GM19240 (cell line): ENCODE measurements around the gene CCNJ.
"Not testable (repeated sequence)": the region's sequence is repeated elsewhere in the genome, so short reads cannot be mapped to it uniquely, and the experiment has no call there.

Source experiments
- DNase-seq: peaks from one replicate; pipeline ENCODE4 v3.0.0; 2011; ENCODE audit warnings: low spot score; ENCODE audit not compliant: insufficient read length

CCNJ gene, protein sequence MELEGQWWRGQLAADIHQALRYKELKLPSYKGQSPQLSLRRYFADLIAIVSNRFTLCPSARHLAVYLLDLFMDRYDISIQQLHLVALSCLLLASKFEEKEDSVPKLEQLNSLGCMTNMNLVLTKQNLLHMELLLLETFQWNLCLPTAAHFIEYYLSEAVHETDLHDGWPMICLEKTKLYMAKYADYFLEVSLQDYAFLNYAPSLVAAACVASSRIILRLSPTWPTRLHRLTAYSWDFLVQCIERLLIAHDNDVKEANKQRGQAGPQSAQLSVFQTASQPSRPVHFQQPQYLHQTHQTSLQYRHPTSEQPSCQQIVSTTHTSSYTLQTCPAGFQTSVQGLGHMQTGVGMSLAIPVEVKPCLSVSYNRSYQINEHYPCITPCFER

GRCh38 chr10:96043033-96043892 is at the start of gene CCNJ:
Gene CCNJ (plus strand): TSS chr10:96043583. CDS start chr10:96044394, 811 bp downstream.
- peak; percentile 81 for DNase-seq

GRCh38 chr10:95994376-95994775 is 49.0 kb upstream of the CCNJ start:
- not testable (repeated sequence) for DNase-seq

DNA sequence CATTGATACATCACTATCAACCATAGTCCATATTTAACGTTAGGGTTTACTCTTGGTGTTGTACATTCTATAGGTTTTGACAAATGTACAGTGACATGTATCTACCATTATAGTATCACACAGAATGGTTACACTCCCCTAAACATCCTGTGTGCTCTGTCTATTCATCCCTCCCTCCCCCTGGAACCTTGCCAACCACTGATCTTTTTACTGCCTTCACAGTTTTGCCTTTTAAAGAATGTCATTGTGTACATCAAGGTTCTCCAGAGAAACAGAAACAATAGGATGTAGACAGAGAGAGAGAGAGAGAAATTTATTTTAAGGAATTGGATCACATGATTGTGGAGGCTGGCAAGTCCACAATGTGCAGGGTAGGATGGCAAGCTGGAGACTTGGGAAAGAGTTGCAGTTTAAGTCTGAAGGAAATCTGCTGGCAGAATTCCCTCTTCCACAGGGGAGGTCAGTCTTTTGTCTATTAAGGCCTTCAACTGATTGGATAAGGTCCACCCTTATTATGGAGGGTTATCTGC is 45.1 kb upstream of the CCNJ start:
- DNase-seq = no peak

DNA sequence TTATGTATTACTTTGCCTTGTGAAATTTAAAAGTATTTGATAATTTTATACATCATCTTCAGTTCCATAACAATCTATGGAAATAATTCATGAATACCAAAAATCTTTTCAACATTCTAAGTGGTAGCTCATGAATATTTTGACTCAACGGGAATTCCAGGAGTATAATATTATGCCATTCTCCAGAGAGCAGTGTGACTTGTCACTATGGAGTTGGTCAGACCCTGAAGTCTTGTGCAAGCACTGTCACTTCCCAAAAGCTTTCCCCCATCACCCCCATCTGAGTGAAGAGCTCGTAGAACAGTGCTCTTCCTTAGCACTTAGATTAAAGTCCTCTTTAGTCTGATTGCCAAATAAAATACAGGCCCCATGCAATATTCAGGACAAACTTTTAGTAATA is 29.4 kb upstream of the CCNJ start:
- DNase-seq = no peak

DNA sequence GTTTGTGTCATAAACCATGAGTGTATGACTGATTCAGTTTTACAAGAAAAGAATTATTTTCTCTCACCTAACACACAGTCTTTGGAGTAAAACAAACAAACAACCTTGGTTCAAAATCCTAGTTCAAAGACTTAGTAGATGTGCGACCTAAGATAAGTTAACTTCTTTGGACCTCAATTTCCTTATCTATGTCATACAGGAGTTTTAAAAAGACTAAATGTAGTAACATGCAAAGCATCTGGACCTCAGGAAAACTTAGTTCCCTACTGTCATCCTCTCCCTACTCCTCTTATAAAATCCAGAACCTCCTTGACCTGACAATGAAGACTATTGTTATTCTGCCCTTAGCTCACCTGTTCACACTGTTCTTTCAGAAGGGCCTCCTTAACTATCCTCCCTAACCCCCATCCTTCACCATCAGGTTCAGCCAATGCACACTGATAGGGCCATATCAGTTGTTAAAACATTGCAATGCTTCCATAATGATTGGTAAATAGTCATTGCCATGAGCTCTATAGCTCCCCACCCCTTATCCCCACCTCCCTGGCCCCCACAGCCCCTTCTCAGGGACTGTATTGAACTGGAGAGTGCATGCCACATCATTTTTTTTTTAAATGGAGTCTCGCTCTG is 28.8 kb upstream of the CCNJ start:
- DNase-seq = no peak

GRCh38 chr10:96017191-96017687 is 26.1 kb upstream of the CCNJ start:
- peak; percentile 54 for DNase-seq

GRCh38 chr10:96021332-96021731 is 22.1 kb upstream of the CCNJ start:
- DNase-seq = no peak

- no peak for DNase-seq
These were observed 20.6 kb upstream of the CCNJ start for GRCh38 chr10:96022739-96023138.

GRCh38 chr10:96023168-96023567 is 20.2 kb upstream of the CCNJ start:
- DNase-seq = no peak

GRCh38 chr10:96025566-96025965 is 17.8 kb upstream of the CCNJ start:
- peak; percentile 1 for DNase-seq

GRCh38 chr10:96034625-96035024 is 8.8 kb upstream of the CCNJ start:
- no peak for DNase-seq

- no peak for DNase-seq
These were observed 4.7 kb upstream of the CCNJ start for GRCh38 chr10:96038476-96039387.

DNA sequence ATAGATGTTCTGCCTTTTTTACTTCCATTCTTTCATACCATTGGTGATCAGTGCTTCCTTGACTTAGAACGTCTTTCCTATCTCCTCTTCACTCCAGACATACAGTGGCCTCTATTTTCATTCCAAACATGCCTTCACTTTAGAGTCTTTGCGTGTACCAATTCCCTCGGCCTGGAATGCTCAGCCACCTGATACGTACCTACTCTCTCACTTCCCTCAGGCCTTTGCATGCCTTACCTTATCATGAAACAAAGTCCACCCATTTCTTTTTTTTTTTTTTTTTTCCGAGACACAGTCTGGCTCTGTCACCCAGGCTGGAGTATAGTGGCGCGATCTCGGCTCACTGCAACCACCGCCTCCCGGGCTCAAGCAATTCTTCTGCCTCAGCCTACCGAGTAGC is 2.2 kb upstream of the CCNJ start:
- DNase-seq = no peak

- DNase-seq = peak; percentile 37
These were observed 721 bp downstream of the CCNJ start for GRCh38 chr10:96043893-96044715.

- no peak for DNase-seq
These were observed 1.4 kb downstream of the CCNJ start for GRCh38 chr10:96044736-96045135.

GRCh38 chr10:96046546-96046945 is 3.2 kb downstream of the CCNJ start:
- DNase-seq = no peak

DNA sequence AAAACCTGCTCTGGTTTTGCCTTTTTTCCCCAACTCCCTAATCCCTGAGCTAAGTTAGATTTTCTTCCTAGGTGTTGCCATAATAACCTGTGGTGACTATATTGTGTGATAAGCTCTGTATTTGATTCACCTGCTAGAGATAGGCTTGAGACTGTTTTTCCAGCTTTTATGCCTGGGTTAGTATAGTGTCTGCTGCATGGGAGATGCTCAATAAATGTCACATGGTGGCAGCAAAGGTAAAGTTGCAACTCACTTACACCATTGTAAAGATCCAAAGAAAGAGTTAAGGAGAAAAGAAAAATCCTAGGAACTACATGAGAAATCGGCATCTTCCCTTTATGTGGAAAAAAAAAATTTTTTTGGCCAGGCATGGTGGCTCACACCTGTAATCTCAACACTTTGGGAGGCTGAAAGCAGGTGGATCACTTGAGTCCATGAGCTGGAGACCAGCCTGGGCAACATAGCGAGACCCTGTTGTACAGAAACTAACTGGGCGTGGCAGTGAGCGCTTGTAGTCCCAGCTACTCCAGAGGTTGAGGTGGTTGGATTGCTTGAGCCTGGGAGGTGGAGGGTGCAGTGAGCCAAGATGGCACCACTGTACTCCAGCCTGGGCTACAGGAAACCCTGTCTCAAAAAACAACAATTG is 3.7 kb downstream of the CCNJ start:
- DNase-seq = no peak

DNA sequence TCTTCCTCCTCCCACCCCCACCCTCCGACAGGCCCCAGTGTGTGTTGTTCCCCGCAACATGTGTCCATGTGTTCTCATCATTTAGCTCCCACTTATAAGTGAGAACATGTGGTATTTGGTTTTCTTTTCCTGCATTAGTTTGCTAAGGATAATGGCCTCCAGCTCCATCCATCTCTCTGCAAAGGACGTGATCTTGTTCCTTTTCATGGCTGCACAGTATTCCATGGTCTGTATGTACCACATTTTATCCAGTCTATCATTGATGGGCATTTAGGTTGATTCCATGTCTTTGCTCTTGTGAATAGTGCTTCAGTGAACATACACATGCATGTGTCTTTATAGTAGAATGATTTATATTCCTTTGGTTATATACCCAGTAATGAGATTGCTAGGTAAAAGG is 4.5 kb downstream of the CCNJ start:
- DNase-seq = not testable (repeated sequence)

- DNase-seq = no peak
These were observed 6.0 kb downstream of the CCNJ start for GRCh38 chr10:96049340-96049739.
